Islet precursor cell (in vitro differentiated cells): ENCODE data around the gene ZNF80.
"Not testable (repeated sequence)": the region's sequence is repeated elsewhere in the genome, so short reads cannot be mapped to it uniquely, and the experiment has no call there.

Experiments used
- DNase-seq: peaks from one replicate; pipeline ENCODE4 v3.0.0-alpha.2; 2018

The ZNF80 gene

DNA sequence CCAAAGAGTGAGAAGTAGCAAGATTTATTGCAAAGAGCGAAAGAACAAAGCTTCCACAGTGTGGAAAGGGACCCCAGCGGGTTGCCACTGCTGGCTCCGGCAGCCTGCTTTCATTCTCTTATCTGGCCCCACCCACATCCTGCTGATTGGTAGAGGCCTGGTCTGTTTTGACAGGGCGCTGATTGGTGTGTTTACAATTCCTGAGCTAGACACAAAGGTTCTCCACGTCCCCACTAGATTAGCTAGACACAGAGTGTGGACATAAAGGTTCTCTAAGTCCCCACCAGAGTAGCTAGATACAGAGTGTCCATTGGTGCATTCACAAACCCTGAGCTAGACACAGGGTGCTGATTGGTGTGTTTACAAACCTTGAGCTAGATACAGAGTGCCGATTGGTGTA is at the start of gene ZNF80:
Gene ZNF80, minus strand, starts transcription at position 101 of the 400 bp plus-strand sequence. CDS start 504 bp downstream, outside the sequence.
- DNase-seq = not testable (repeated sequence)

DNA sequence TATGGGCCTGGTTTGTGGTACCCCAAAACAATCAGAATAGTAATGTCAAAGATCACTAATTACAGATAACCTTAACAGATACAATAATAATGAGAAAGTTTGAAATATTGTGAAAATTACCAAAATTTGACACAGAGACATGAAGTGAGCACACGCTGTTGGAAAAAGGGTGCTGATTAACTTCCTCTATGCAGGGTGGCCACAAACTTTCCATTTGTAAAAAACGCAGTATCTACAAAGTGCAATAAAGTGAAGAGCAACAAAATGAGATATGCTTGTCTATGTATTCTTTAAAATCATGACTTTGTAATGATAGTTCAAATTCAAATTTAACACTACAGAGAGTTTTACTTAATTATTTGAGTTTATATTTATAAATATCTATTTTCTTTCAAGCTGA is 48.9 kb upstream of the ZNF80 start:
- DNase-seq = no peak

DNA sequence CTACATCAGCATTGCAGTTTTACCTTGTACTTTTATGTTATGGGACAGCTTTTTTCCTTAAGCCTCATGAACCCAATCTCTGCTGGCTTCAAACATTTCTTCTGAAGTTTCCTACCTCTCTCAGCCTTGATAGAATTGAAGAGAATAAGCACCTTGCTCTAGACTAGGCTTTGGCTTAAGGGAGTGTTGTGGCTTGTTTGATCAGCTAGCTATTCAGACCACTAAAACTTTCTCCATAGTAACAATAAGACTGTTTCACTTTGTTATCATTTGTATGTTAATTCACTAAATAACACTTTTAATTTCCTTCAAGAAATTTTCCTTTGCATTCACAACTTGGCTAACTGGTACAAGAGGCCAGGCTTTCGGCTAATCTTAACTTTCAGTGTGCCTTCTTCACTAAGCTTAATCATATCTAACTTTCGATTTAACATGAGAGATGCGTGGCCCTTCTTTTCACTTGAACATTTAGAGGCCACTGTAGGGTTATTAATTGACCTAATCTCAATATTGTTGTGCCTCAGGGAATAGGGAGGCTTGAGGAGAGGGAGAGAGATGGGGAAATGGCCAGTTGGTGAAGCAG is 48.4 kb upstream of the ZNF80 start:
- DNase-seq = no peak

DNA sequence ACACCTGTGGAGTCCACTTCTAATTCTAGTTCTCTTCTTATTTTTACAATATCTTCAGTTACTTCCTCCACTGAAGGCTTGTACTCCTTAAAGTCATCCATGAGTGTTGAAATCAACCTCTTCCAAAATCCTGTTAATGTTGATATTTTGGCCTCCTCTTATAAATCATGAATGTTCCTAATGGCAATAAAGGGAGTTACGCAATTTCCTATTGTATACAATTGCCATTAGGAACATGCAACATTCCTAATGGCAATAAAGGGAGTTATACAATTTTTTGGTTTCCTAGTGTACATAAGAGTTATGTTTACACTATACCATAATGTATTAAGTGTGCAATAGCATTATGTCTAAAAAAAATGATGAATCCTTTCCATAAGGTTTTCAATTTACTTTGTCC is 47.3 kb upstream of the ZNF80 start:
- no peak for DNase-seq

DNA sequence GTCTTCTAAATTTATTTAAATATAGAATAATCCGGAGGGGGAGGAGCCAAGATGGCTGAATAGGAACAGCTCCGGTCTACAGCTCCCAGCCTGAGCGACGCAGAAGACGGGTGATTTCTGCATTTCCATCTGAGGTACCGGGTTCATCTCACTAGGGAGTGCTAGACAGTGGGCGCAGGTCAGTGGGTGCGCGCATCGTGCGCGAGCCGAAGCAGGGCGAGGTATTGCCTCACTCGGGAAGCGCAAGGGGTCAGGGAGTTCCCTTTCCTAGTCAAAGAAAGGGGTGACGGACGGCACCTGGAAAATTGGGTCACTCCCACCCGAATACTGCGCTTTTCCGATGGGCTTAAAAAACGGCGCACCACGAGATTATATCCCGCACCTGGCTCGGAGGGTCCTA is 39.5 kb upstream of the ZNF80 start:
- DNase-seq = not testable (repeated sequence)

GRCh38 chr3:114274929-114275328 is 37.6 kb upstream of the ZNF80 start:
- DNase-seq = no peak

- no peak for DNase-seq
These were observed 34.9 kb upstream of the ZNF80 start for GRCh38 chr3:114272271-114272670.

DNA sequence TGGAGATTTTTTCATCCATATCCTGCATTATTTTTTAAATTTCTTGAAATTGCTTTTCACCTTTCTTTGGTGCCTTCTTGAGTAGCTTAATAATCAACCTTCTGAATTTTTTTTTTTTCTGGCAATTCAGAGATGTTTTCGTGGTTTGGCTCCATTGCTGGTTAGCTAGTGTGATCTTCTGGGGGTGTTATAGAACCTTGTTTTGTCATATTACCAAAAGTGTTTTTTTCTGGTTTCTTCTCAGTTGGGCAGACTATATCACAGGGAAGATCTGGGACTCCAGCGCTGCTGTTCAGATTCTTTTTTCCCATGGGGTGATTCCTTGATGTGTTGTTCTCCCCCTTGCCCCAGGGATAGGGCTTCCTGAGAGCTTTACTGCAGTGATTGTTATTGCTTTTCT is 32.6 kb upstream of the ZNF80 start:
- no peak for DNase-seq

DNA sequence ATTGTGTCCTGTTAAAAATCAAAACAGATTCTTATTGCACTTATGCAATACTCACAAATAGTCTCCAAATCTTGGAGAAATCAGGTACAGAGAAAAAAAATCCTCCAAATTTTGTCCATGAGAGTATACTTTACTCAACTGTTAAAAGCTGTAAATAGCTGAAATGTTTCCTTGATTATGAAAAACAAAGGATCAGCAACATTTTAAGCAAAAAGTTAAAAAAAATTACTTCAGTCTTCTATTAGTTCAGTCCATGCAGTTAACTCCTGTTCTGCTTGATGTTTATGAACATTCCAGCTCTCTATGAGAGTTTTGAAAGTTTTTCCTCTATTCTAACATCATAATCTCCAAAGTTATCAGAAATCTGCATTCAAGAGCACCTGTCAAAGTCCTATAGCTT is 22.8 kb upstream of the ZNF80 start:
- DNase-seq = no peak

GRCh38 chr3:114259566-114259965 is 22.2 kb upstream of the ZNF80 start:
- DNase-seq = no peak

GRCh38 chr3:114253505-114253904 is 16.1 kb upstream of the ZNF80 start:
- DNase-seq = no peak

- no peak for DNase-seq
These were observed 15.6 kb upstream of the ZNF80 start for GRCh38 chr3:114252954-114253353.

DNA sequence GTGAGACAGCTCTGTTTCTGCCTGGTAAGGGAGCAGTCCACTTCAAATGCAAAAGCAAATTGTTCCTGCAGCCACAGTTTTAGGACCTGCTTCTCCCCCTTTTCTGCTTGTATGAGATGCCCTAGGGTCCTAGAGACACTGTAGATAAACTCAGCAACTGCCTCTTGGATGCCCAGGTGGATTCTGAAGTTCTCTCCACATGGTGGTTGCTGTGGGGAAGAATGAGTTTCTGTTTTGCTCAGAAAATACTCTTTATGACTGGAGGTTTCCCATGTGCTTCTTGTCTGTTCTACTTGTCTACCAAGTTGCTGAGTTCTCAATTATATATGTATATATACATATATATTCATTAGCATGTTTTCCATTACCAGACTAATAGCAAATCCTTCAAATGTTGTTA is 5.6 kb upstream of the ZNF80 start:
- DNase-seq = no peak

GRCh38 chr3:114241262-114241661 is 3.9 kb upstream of the ZNF80 start:
- DNase-seq = no peak

GRCh38 chr3:114238146-114238785 is 888 bp upstream of the ZNF80 start:
- DNase-seq = not testable (repeated sequence)

DNA sequence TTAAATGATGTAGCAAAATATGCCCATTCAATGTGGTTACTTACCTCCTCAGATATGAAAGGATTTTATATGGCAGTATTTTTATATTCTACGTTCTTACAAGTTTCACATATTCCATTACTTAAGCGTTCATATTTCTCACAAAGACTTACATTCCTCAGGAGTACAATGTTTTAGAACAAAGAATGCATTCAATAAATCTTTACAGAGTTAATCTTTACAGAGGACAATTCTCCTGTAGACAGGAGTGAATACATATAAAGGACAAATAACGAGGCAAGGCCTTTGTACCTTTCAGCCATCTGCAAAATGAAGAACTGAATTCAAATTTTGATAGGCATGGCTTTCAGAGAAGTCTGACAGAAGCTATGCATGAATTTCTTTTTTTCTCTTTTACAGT is 1.9 kb downstream of the ZNF80 start:
- DNase-seq = no peak

DNA sequence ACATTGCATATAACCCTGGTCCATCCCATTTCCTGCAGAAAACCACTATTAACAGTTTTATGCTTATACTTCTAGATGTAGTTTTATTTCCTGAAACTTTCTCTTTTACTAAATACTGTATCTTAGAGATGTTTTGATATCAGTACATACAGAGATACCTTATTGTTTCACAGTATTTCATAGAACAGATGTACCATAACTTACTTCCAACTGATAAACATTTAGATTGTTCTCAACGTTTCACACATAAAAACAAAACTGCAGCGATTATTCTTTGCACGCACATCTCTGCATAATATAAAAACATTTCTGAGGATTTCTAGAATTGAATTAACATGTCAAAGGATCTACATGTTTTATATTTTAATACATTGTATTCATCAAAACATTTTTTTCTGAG is 2.6 kb downstream of the ZNF80 start:
- DNase-seq = no peak

- no peak for DNase-seq
These were observed 5.8 kb downstream of the ZNF80 start for GRCh38 chr3:114231616-114232015.

DNA sequence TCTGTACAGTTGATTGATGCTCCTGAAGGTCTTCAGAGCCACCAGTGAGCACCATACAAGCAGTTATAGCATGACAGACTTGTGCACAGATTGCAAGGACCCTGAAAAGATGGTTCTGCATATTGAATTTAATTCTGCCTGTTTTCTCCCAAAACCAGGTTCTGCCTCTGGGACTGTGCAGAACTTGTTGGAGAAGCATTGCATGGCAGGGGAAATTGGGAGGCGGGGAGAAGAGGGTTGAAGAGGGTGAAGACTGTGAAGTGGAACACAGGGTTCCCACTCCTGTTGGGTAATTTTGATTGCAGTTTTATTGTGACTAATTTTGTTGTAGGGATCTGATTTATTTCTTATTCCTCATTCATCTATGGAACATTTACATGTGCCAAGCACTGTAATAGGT is 10.3 kb downstream of the ZNF80 start:
- no peak for DNase-seq

DNA sequence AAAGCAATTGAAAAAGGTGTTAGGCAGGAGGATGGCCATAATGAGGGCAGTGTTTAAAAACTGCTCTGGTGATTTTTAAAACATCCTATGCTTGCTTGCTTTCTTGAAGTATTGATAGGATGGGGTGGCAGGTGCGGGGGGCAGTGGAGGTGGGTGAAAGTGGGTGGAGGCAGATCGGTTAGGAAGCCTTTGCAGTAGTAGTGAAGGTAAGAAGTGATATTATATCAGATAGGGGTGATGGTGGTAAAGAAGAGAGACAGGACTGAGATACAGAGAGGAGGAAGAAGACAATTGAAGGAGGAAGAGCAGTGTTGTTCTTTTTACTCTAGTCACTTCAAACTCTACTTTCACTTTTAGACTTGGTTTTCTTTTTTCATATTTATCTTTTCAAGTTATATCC is 11.1 kb downstream of the ZNF80 start:
- DNase-seq = no peak

DNA sequence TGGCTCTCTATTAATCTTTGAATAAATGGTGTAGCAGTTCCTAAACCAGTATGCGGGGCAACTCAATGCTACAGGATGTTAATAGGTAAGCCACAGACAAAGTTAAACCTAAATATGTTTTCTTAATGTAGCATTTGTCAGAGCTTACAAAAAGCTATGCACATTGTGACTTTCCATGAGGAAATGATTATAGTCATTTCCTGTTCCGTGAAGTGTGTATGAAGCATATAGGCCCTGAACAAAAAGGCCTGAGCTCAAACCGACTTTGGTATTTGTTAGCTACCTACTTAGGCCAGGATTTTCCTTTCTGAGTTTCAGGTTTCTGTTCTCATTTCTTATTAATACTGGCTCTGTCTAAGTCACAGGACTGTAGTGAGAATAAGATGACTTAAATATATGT is 14.2 kb downstream of the ZNF80 start:
- no peak for DNase-seq

DNA sequence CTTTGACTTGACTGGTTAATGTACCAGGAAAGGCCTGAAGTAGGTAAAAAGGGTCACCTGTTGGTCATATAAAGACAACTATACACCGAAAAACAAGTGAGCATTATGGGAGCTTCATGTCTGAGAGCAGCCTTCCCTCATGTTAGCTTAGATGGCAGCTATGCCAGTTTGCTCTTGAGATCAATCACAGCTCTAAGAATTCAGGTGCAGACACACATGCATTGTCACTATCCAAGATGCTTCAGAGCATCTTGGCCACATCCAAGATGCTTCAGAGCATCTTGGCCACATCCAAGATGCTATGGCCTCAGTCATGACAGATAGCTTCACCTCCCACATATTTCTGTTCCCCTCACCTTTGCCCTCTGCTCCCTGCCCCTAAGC is 15.5 kb downstream of the ZNF80 start:
- DNase-seq = no peak

DNA sequence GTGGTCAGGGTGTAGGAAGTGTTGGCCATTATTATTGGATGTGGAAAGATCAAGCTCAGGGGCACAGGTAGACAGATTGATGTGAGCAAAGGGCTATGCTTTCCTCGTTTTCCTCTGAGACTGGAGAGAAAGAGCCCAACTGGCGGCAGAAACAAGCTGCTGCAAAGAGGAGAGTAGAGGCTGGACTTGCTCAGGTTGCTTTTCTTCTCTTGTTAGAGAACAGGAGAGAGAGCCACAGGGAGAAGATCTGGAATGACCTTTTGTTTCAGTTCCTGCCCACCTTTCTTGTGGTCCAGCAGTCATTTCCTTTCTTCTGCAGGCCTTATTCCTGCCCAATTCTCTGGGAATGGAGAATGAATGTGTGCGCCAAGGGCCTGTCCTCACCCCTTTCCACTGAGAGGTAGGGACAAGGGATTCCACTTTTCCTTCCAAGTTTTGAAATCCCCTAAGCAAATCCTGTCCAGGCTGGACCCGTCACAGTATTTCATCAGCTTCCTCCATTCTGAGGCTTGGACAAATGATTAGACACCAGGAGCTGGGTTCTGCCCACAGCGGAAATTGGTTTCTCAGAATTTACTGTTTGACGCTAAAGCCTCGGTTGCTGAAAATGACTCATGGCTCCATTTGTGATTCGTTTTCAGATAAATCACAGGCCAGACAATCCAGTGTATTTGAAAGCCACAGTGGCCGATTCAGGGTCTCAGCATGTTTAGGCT is 16.1 kb downstream of the ZNF80 start:
- no peak for DNase-seq

- no peak for DNase-seq
These were observed 17.6 kb downstream of the ZNF80 start for GRCh38 chr3:114219741-114220140.
